A549 (cell line): ENCODE data around the gene GANAB. TPM values are rescaled to one million over a fixed set of nuclear protein-coding genes. Genes with fewer than 3 reads are reported as not detected.

Experiments used
- ATAC-seq, 2 experiments: fragments of 200-7000 bp in 1 of 2; fragments of >200 bp in 1 of 2; cut with Nextera tagmentation in 1 of 2; cut with Tn5 transposase in 1 of 2; 3 replicates each; pipeline versions ENCODE4 v1.8.0 to v1.9.1; 2018 to 2020; ENCODE audit warnings: mild to moderate bottlenecking in 1 of 2, moderate library complexity in 1 of 2
- CTCF ChIA-PET: fragments of 300-600 bp; sonication (Branson Sonifier 250); formaldehyde crosslinking; extraction: SDS; loops from one replicate; lab custom pipeline; 2021; ENCODE audit warnings: antibody characterized with exemption, inconsistent platforms; lab: Yijun Ruan, JAX
- POLR2A ChIA-PET: fragments of 350-600 bp; formaldehyde crosslinking; extraction: SDS; loops from one replicate; lab custom pipeline; 2021; ENCODE audit warnings: antibody characterized with exemption, inconsistent platforms; lab: Yijun Ruan, JAX
- DNase-seq, 2 experiments: peaks; one replicate each; pipeline versions ENCODE4 v3.0.0 to v3.0.0-alpha.2; 2011 to 2016; ENCODE audit warnings: low read depth in 1 of 2, low spot score in 1 of 2
- FAIRE-seq: peaks from 2 replicates; lab custom pipeline; 2011; peaks lifted over from hg19 to GRCh38; lab: Jason Lieb, UNC
- H3K27ac ChIP-seq, 2 experiments: fragments of >200 bp; sonication (Bioruptor Twin); formaldehyde crosslinking; 3 replicates each; pipeline ENCODE4 v1.5.1; 2016 to 2017
- H3K4me1 ChIP-seq: fragments of >200 bp; sonication (Bioruptor Twin); formaldehyde crosslinking; 3 replicates; pipeline ENCODE4 v1.6.1; 2016
- H3K4me2 ChIP-seq: fragments of >200 bp; sonication (Bioruptor Twin); formaldehyde crosslinking; 3 replicates; pipeline ENCODE4 v1.6.1; 2016
- H3K4me3 ChIP-seq: fragments of >200 bp; sonication (Bioruptor Twin); formaldehyde crosslinking; 3 replicates; pipeline ENCODE4 v1.5.1; 2016
- H3K9me3 ChIP-seq: fragments of >200 bp; sonication (Bioruptor Twin); formaldehyde crosslinking; 3 replicates; pipeline ENCODE4 v1.6.1; 2016
- ATOH8 ChIP-seq: fragments of 250-450 bp; sonication (Bioruptor Pico); IDR thresholded peaks from 2 replicates; pipeline ENCODE4 v1.5.0; 2020; ENCODE audit warnings: low read depth, mild to moderate bottlenecking, moderate library complexity
- CEBPB ChIP-seq, 2 experiments: fragments of >200 bp in 1 of 2; sonication (Bioruptor Twin) in 1 of 2; formaldehyde crosslinking in 1 of 2; IDR thresholded peaks; 2 replicates each; pipeline ENCODE4 v1.6.1; 2012 to 2016
- EHMT2 ChIP-seq: fragments of 200-600 bp; sonication (generic); IDR thresholded peaks from 2 replicates; pipeline ENCODE4 v1.6.1; 2016; ENCODE audit warnings: antibody characterized with exemption, low read depth, mild to moderate bottlenecking, moderate library complexity
- ESRRA ChIP-seq: fragments of 150-350 bp; IDR thresholded peaks from 2 replicates; pipeline ENCODE4 v1.6.1; 2014; ENCODE audit warnings: mild to moderate bottlenecking, low read length, borderline replicate concordance
- FOSL2 ChIP-seq, 2 experiments: fragments of 450-650 bp in 1 of 2; fragments of >200 bp in 1 of 2; sonication (Bioruptor Twin) in 1 of 2; formaldehyde crosslinking; IDR thresholded peaks; 2 replicates each; pipeline versions ENCODE4 v1.5.0 to v1.6.1; 2016 to 2020; ENCODE audit warnings: mild to moderate bottlenecking in 1 of 2, moderate library complexity in 1 of 2
- GATA3 ChIP-seq: IDR thresholded peaks from 2 replicates; pipeline ENCODE4 v1.6.1; 2012; ENCODE audit warnings: borderline replicate concordance
- JUN ChIP-seq, 2 experiments: fragments of >200 bp; sonication (Bioruptor Twin); formaldehyde crosslinking; IDR thresholded peaks; 2 replicates in 1 of 2; 3 replicates in 1 of 2; pipeline ENCODE4 v1.6.1; 2016 to 2017
- MAFK ChIP-seq: fragments of 450-650 bp; IDR thresholded peaks from 2 replicates; pipeline ENCODE4 v1.6.1; 2014; ENCODE audit not compliant: partially characterized antibody
- MAX ChIP-seq: IDR thresholded peaks from 2 replicates; pipeline ENCODE4 v1.6.1; 2012
- MAZ ChIP-seq: fragments of 150-350 bp; IDR thresholded peaks from 2 replicates; pipeline ENCODE4 v1.6.1; 2014; ENCODE audit warnings: antibody characterized with exemption, low read depth, low read length, borderline replicate concordance
- POLR2A ChIP-seq: IDR thresholded peaks from 2 replicates; pipeline ENCODE4 v1.6.1; 2012; ENCODE audit warnings: mild to moderate bottlenecking, low read length
- RAD21 ChIP-seq, 2 experiments: fragments of >200 bp in 1 of 2; sonication (Bioruptor Twin) in 1 of 2; formaldehyde crosslinking in 1 of 2; IDR thresholded peaks in 1 of 2; conservative IDR thresholded peaks in 1 of 2; 2 replicates in 1 of 2; 3 replicates in 1 of 2; pipeline ENCODE4 v1.6.1; 2012 to 2018; ENCODE audit warnings: inconsistent platforms in 1 of 2
- REST ChIP-seq: fragments of 200-600 bp; sonication (generic); IDR thresholded peaks from 2 replicates; pipeline ENCODE4 v1.6.1; 2016; ENCODE audit warnings: antibody characterized with exemption, mild to moderate bottlenecking, moderate library complexity
- SREBF2 ChIP-seq: fragments of 450-650 bp; IDR thresholded peaks from 2 replicates; pipeline ENCODE4 v1.6.1; 2014; ENCODE audit warnings: mild to moderate bottlenecking, moderate library complexity
- TFCP2L1 ChIP-seq: fragments of 250-450 bp; sonication (Bioruptor Pico); IDR thresholded peaks from 2 replicates; pipeline ENCODE4 v1.5.0; 2021; ENCODE audit warnings: mild to moderate bottlenecking
- ZFP36 ChIP-seq: fragments of 450-650 bp; IDR thresholded peaks from 2 replicates; pipeline ENCODE4 v1.6.1; 2014; ENCODE audit warnings: borderline replicate concordance; ENCODE audit not compliant: partially characterized antibody
- WGBS: methylation state at CpG from one replicate; pipeline ENCODE4 v1.1.6; 2017; ENCODE audit errors: missing lambda C conversion rate; 5-methylcytosine and 5-hydroxymethylcytosine counted together
- polyA plus RNA-seq, 4 experiments: library from polyadenylated mRNA; depleted of rRNA in 3 of 4; stranded (reverse); fragments of >200 nt; fragmentation: RNase III in 1 of 4; extraction: RNeasy Plus Mini Kit Qiagen cat#74134 plus additional on column Dnase treatment in 1 of 4; gene quantifications; 2 replicates in 3 of 4; 3 replicates in 1 of 4; pipeline ENCODE4 v1.2.3, GENCODE V29; 2011 to 2017

Gene GANAB
- polyA plus RNA-seq, 2 of the 4 experiments (the other 2 are of a cell fraction): 215 to 220 TPM

DNA sequence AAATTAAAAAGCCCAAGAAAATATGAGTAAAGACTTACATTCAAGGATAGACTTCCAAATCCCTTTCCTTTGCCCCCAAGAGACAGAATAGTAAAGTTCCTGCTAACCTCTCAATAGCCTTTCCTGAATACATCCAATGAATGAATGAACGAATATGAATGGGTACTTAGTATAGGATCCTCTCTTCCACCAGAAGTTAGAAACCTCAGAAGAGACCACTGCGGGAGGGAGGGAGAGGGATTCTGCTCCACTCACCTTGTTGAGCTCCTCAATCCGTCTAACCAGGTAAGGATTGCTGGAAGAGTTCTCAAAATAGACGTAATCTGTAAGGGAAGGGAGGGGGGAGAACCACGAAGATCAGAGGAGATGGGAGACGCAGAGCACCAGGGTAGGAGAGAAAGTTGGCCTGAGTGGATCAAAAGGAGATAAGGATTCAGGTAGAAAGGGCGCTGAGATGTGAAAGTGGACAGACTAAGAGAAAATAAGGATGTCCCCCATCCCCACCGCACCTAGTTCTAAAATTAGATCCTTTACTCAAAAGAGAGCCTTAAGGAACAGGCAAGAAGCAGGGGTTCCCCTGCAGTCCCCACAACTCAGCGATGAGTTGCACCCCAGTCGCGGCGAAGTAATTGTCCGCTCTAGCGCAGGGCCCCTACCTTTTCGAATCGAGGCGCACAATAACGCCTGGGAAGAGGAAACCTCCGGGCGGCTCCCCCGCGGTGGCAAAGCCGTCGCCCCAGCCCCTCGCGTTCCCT lies 45.9 kb downstream of the GANAB start:
- Histone ChIP-seq H3K4me1 (peaks cover 32% of the 10 kb centered on the region), H3K9me3 (no peaks in the 10 kb centered on the region), H3K27ac (peak overlapping the region; percentile 95 to 98), H3K4me3 (peak overlapping the region; percentile 92), H3K4me2 (peak overlapping the region; percentile 95)
- ATAC-seq (no peak), FAIRE-seq (no peak), DNase-seq (no peak)
- TF ChIP-seq ATOH8 (CRISPR knock-in tag): no peak
- 1% methylated on average over 26 of the region's 26 CpGs for WGBS
- POLR2A ChIA-PET: interaction anchor here (0.6 to 3.5 kb wide), 7 partner anchors 9 to 153 kb away, joined by 3 to 75 read pairs (median 9); partner anchors contain the start of genes C11orf98, CSKMT, EEF1G and INTS5
- CTCF ChIA-PET: interaction anchor here (0.6 to 5.1 kb wide), 4 partner anchors 9 to 1219 kb away, joined by 3 to 42 read pairs (median 7); partner anchors contain the start of genes EML3, ROM1 and TUT1

GRCh38 chr11:62599901-62600300 lies 46.5 kb downstream of the GANAB start:
- 68% methylated on average over 5 of the region's 5 CpGs for WGBS
- CTCF ChIA-PET: interaction anchor here (0.6 to 5.1 kb wide), 3 partner anchors 12 to 1218 kb away, joined by 3 to 42 read pairs (median 8); partner anchors contain the start of genes EML3 and ROM1
- FAIRE-seq (no peak), ATAC-seq (no peak), DNase-seq (no peak)
- Histone ChIP-seq H3K9me3 (no peaks in the 10 kb centered on the region), H3K4me3 (peak overlapping the region; percentile 92), H3K4me2 (peak overlapping the region; percentile 95), H3K4me1 (peaks cover 28% of the 10 kb centered on the region), H3K27ac (peak overlapping the region; percentile 95 to 98)
- POLR2A ChIA-PET: interaction anchor here (0.9 to 3.5 kb wide), 5 partner anchors 8 to 154 kb away, joined by 4 to 75 read pairs (median 5); partner anchors contain the start of genes C11orf98, CSKMT, INTS5 and TUT1
- TF ChIP-seq ZFP36: no peak
- TF ChIP-seq POLR2A: no peak
- no peak for TF ChIP-seq SREBF2
- no peak for TF ChIP-seq MAZ
- no peak for TF ChIP-seq ESRRA
- TF ChIP-seq FOSL2 (IDR thresholded peaks at IDR 0.05): no peak
- no peak for TF ChIP-seq FOSL2 (CRISPR knock-in tag; IDR thresholded peaks at IDR 0.05)
- no peak for TF ChIP-seq MAX
- TF ChIP-seq EHMT2: no peak
- TF ChIP-seq TFCP2L1 (CRISPR knock-in tag): no peak

- Histone ChIP-seq H3K9me3 (no peaks in the 10 kb centered on the region), H3K4me3 (peak overlapping the region; percentile 92), H3K4me2 (peak overlapping the region; percentile 95), H3K27ac (peak overlapping the region; percentile 95 to 98), H3K4me1 (peaks cover 25% of the 10 kb centered on the region)
- ChIA-PET CTCF (interaction anchor here (0.6 to 1.7 kb wide), 4 partner anchors 8 to 56 kb away, joined by 3 to 8 read pairs (median 3); no protein-coding TSS in a partner anchor), POLR2A (interaction anchor here (0.9 to 3.5 kb wide), 4 partner anchors 7 to 66 kb away, joined by 4 to 75 read pairs (median 5); partner anchors contain the start of genes C11orf98, CSKMT, INTS5 and TUT1)
- TF ChIP-seq JUN (IDR thresholded peaks at IDR 0.05): peak in 1 of 2 experiments; percentile 30; a peak in 1 of 5 replicates
- TF ChIP-seq REST: 0 out of 2 replicates have a peak, but pooled peaks have one; percentile 8
- TF ChIP-seq GATA3: 0 out of 2 replicates have a peak, but pooled peaks have one; percentile 30
- peak; percentile 62 for TF ChIP-seq MAX
- no peak for TF ChIP-seq MAFK
- TF ChIP-seq RAD21 (conservative IDR thresholded peaks at IDR 0.05 in 1 of 2, IDR thresholded peaks at IDR 0.05 in 1 of 2): no peak; a peak in 1 of 5 replicates
- peak in 1 of 2 experiments; percentile 42; a peak in 1 of 4 replicates for TF ChIP-seq CEBPB (IDR thresholded peaks at IDR 0.05)
- 0 out of 2 replicates have a peak, but pooled peaks have one; percentile 46 for TF ChIP-seq MAZ
- 39% methylated on average over 7 of the region's 7 CpGs for WGBS
- FAIRE-seq: no peak
- peak; percentile 97 to 99 for DNase-seq
- ATAC-seq: peak; percentile 32 to 76; a peak in 5 of 6 replicates
Observed at GRCh38 chr11:62599069-62599696, 47.2 kb downstream of the GANAB start.
